Measurements from ENCODE around the gene ITSN1. TPM values are rescaled to one million over a fixed set of nuclear protein-coding genes. Genes with fewer than 3 reads are reported as not detected.

ITSN1 gene
- total RNA-seq, 2 experiments from 2014 or later, result 5.7 to 7.3 TPM

GRCh38 chr21:33835920-33836319 lies 193.6 kb downstream of the ITSN1 start:
- DNase-seq (no peak), ATAC-seq (no peak)
- Mint-ChIP-seq H3K9me3 (ENCODE audit: low read depth) (no peaks in the 10 kb centered on the region), H3K27ac (no peak overlapping the region), H3K27me3 (no peaks in the 10 kb centered on the region), H3K4me3 (no peak overlapping the region), H3K36me3 (ENCODE audit: low read depth) (no peaks in the 10 kb centered on the region), H3K4me1 (no peaks in the 10 kb centered on the region)
- POLR2A ChIA-PET, result no interaction called here
- intact Hi-C loops (cut with DNase I, micrococcal nuclease), result no loop called here
- CTCF ChIA-PET, result no interaction called here

GRCh38 chr21:33836408-33836807 lies 194.1 kb downstream of the ITSN1 start:
- ChIA-PET POLR2A (no interaction called here), CTCF (no interaction called here)
- ATAC-seq, result no peak
- no peaks in the 10 kb centered on the region for H3K4me1 Mint-ChIP-seq
- no peaks in the 10 kb centered on the region for H3K36me3 Mint-ChIP-seq (ENCODE audit: low read depth)
- H3K9me3 Mint-ChIP-seq (ENCODE audit: low read depth), result no peaks in the 10 kb centered on the region
- no peak overlapping the region for H3K4me3 Mint-ChIP-seq
- DNase-seq, result no peak
- no peak overlapping the region for H3K27ac Mint-ChIP-seq
- no peaks in the 10 kb centered on the region for H3K27me3 Mint-ChIP-seq
- intact Hi-C loops (cut with DNase I, micrococcal nuclease), result no loop called here

GRCh38 chr21:33839167-33839716 lies 196.9 kb downstream of the ITSN1 start:
- no peaks in the 10 kb centered on the region for H3K4me1 Mint-ChIP-seq

GRCh38 chr21:33839806-33840205 lies 197.5 kb downstream of the ITSN1 start:
- H3K27ac Mint-ChIP-seq, result no peak overlapping the region
- H3K4me1 Mint-ChIP-seq, result no peaks in the 10 kb centered on the region
- H3K9me3 Mint-ChIP-seq (ENCODE audit: low read depth), result no peaks in the 10 kb centered on the region
- no peaks in the 10 kb centered on the region for H3K27me3 Mint-ChIP-seq
- CTCF ChIA-PET, result interaction anchor here (0.7 kb wide), 1 partner anchor 475 kb away, joined by 3 read pairs; no protein-coding TSS in a partner anchor
- intact Hi-C loops (cut with DNase I, micrococcal nuclease), result no loop called here
- DNase-seq (no peak), ATAC-seq (no peak)
- H3K36me3 Mint-ChIP-seq (ENCODE audit: low read depth), result no peaks in the 10 kb centered on the region
- H3K4me3 Mint-ChIP-seq, result no peak overlapping the region
- POLR2A ChIA-PET, result no interaction called here

More at GRCh38 chr21:33839167-33839716, 196.9 kb downstream of the ITSN1 start:
- Mint-ChIP-seq H3K4me3 (no peak overlapping the region), H3K9me3 (ENCODE audit: low read depth) (no peaks in the 10 kb centered on the region), H3K27me3 (no peaks in the 10 kb centered on the region), H3K27ac (no peak overlapping the region), H3K36me3 (ENCODE audit: low read depth) (no peaks in the 10 kb centered on the region)
- DNase-seq (no peak), ATAC-seq (no peak)
- intact Hi-C loops (cut with DNase I, micrococcal nuclease), result no loop called here
- ChIA-PET CTCF (interaction anchor here (0.7 kb wide), 1 partner anchor 476 kb away, joined by 3 read pairs; no protein-coding TSS in a partner anchor), POLR2A (no interaction called here)

- ChIA-PET CTCF (no interaction called here), POLR2A (no interaction called here)
- Mint-ChIP-seq H3K27me3 (no peaks in the 10 kb centered on the region), H3K36me3 (ENCODE audit: low read depth) (no peaks in the 10 kb centered on the region), H3K27ac (no peak overlapping the region), H3K4me1 (no peaks in the 10 kb centered on the region), H3K9me3 (ENCODE audit: low read depth) (no peaks in the 10 kb centered on the region), H3K4me3 (no peak overlapping the region)
- ATAC-seq (no peak), DNase-seq (no peak)
- intact Hi-C loops (cut with DNase I, micrococcal nuclease), result no loop called here
Measured at GRCh38 chr21:33840771-33841170, 198.5 kb downstream of the ITSN1 start.

- no peaks in the 10 kb centered on the region for H3K27me3 Mint-ChIP-seq
- no peaks in the 10 kb centered on the region for H3K36me3 Mint-ChIP-seq (ENCODE audit: low read depth)
- intact Hi-C loops (cut with DNase I, micrococcal nuclease), result no loop called here
- ChIA-PET POLR2A (no interaction called here), CTCF (no interaction called here)
- H3K9me3 Mint-ChIP-seq (ENCODE audit: low read depth), result peaks cover 4% of the 10 kb centered on the region
- no peak for DNase-seq
- no peak overlapping the region for H3K4me3 Mint-ChIP-seq
- ATAC-seq, result no peak
- H3K4me1 Mint-ChIP-seq, result no peaks in the 10 kb centered on the region
- H3K27ac Mint-ChIP-seq, result no peak overlapping the region
Measured at GRCh38 chr21:33841561-33841960, 199.3 kb downstream of the ITSN1 start.

GRCh38 chr21:33843216-33843615 lies 200.9 kb downstream of the ITSN1 start:
- CTCF ChIA-PET, result interaction anchor here (0.6 kb wide), 1 partner anchor 531 kb away, joined by 3 read pairs; no protein-coding TSS in a partner anchor
- POLR2A ChIA-PET, result interaction anchor here (0.6 kb wide), 1 partner anchor 349 kb away, joined by 3 read pairs; no protein-coding TSS in a partner anchor
- no peak overlapping the region for H3K4me3 Mint-ChIP-seq
- no peaks in the 10 kb centered on the region for H3K27me3 Mint-ChIP-seq
- H3K27ac Mint-ChIP-seq, result no peak overlapping the region
- intact Hi-C loops (cut with DNase I, micrococcal nuclease), result no loop called here
- no peak for DNase-seq
- peaks cover 4% of the 10 kb centered on the region for H3K9me3 Mint-ChIP-seq (ENCODE audit: low read depth)
- ATAC-seq, result no peak
- H3K4me1 Mint-ChIP-seq, result no peaks in the 10 kb centered on the region
- H3K36me3 Mint-ChIP-seq (ENCODE audit: low read depth), result no peaks in the 10 kb centered on the region

GRCh38 chr21:33844104-33844889 lies 202.0 kb downstream of the ITSN1 start:
- no peak for ATAC-seq
- Mint-ChIP-seq H3K27me3 (no peaks in the 10 kb centered on the region), H3K9me3 (ENCODE audit: low read depth) (peaks cover 4% of the 10 kb centered on the region), H3K4me1 (no peaks in the 10 kb centered on the region), H3K4me3 (no peak overlapping the region), H3K36me3 (ENCODE audit: low read depth) (no peaks in the 10 kb centered on the region), H3K27ac (no peak overlapping the region)
- ChIA-PET POLR2A (no interaction called here), CTCF (interaction anchor here (0.6 to 0.7 kb wide), 2 partner anchors 318 to 530 kb away, joined by 3 read pairs; no protein-coding TSS in a partner anchor)
- intact Hi-C loops (cut with DNase I, micrococcal nuclease), result no loop called here
- no peak for DNase-seq

GRCh38 chr21:33844890-33845205 lies 202.5 kb downstream of the ITSN1 start:
- Mint-ChIP-seq H3K9me3 (ENCODE audit: low read depth) (peaks cover 4% of the 10 kb centered on the region), H3K4me1 (no peaks in the 10 kb centered on the region), H3K27ac (no peak overlapping the region), H3K27me3 (no peaks in the 10 kb centered on the region), H3K36me3 (ENCODE audit: low read depth) (no peaks in the 10 kb centered on the region), H3K4me3 (no peak overlapping the region)
- CTCF ChIA-PET, result no interaction called here
- no peak for ATAC-seq
- no peak for DNase-seq
- POLR2A ChIA-PET, result no interaction called here
- intact Hi-C loops (cut with DNase I, micrococcal nuclease), result no loop called here

GRCh38 chr21:33846141-33846540 lies 203.8 kb downstream of the ITSN1 start:
- intact Hi-C loops (cut with DNase I, micrococcal nuclease), result no loop called here
- H3K4me1 Mint-ChIP-seq, result no peaks in the 10 kb centered on the region
- DNase-seq (no peak), ATAC-seq (no peak)
- H3K36me3 Mint-ChIP-seq (ENCODE audit: low read depth), result no peaks in the 10 kb centered on the region
- H3K27ac Mint-ChIP-seq, result no peak overlapping the region
- H3K9me3 Mint-ChIP-seq (ENCODE audit: low read depth), result peaks cover 4% of the 10 kb centered on the region
- CTCF ChIA-PET, result no interaction called here
- POLR2A ChIA-PET, result no interaction called here
- no peaks in the 10 kb centered on the region for H3K27me3 Mint-ChIP-seq
- H3K4me3 Mint-ChIP-seq, result no peak overlapping the region

GRCh38 chr21:33847588-33848248 lies 205.4 kb downstream of the ITSN1 start:
- H3K4me3 Mint-ChIP-seq, result no peak overlapping the region
- peaks cover 4% of the 10 kb centered on the region for H3K9me3 Mint-ChIP-seq (ENCODE audit: low read depth)
- H3K4me1 Mint-ChIP-seq, result no peaks in the 10 kb centered on the region
- H3K27ac Mint-ChIP-seq, result no peak overlapping the region
- ChIA-PET CTCF (interaction anchor here (0.6 kb wide), 1 partner anchor 460 kb away, joined by 3 read pairs; no protein-coding TSS in a partner anchor), POLR2A (interaction anchor here (0.5 kb wide), 1 partner anchor 14 kb away, joined by 5 read pairs; no protein-coding TSS in a partner anchor)
- H3K36me3 Mint-ChIP-seq (ENCODE audit: low read depth), result no peaks in the 10 kb centered on the region
- no peaks in the 10 kb centered on the region for H3K27me3 Mint-ChIP-seq
- intact Hi-C loops (cut with DNase I, micrococcal nuclease), result no loop called here
- no peak for DNase-seq
- ATAC-seq, result no peak
